NOMO-1 (cell line): ENCODE measurements around the gene CARD11.
"Not testable (repeated sequence)": the region's sequence is repeated elsewhere in the genome, so short reads cannot be mapped to it uniquely, and the experiment has no call there.

Experiments used
- DNase-seq, 2 experiments: peaks; one replicate each; lab custom pipeline; 2025; ENCODE audit not compliant: unreplicated experiment in 2 of 2; lab: John Stamatoyannopoulos, UW

CARD11 gene

GRCh38 chr7:2929321-2930201 lies 114.1 kb downstream of the CARD11 start:
- DNase-seq, result no peak

GRCh38 chr7:2928613-2929311 lies 114.9 kb downstream of the CARD11 start:
- DNase-seq, result no peak

GRCh38 chr7:2928256-2928612 lies 115.4 kb downstream of the CARD11 start:
- DNase-seq, result no peak

- no peak for DNase-seq
Observed at GRCh38 chr7:2927592-2927991, 116.1 kb downstream of the CARD11 start.

GRCh38 chr7:2926896-2927405 lies 116.7 kb downstream of the CARD11 start:
- no peak for DNase-seq

GRCh38 chr7:2926120-2926895 lies 117.4 kb downstream of the CARD11 start:
- DNase-seq, result no peak

- no peak for DNase-seq
Observed at GRCh38 chr7:2924866-2925840, 118.5 kb downstream of the CARD11 start.

- no peak for DNase-seq
Observed at GRCh38 chr7:2923886-2924574, 119.6 kb downstream of the CARD11 start.

- DNase-seq, result no peak
Observed at GRCh38 chr7:2923291-2923781, 120.3 kb downstream of the CARD11 start.

- no peak for DNase-seq
Observed at GRCh38 chr7:2922866-2923265, 120.8 kb downstream of the CARD11 start.

- DNase-seq, result no peak
Observed at GRCh38 chr7:2922348-2922691, 121.3 kb downstream of the CARD11 start.

- DNase-seq, result no peak
Observed at GRCh38 chr7:2921653-2922347, 121.9 kb downstream of the CARD11 start.

GRCh38 chr7:2920956-2921652 lies 122.6 kb downstream of the CARD11 start:
- DNase-seq, result no peak

GRCh38 chr7:2920480-2920879 lies 123.2 kb downstream of the CARD11 start:
- not testable (repeated sequence) for DNase-seq

- DNase-seq, result no peak
Observed at GRCh38 chr7:2920041-2920440, 123.6 kb downstream of the CARD11 start.

GRCh38 chr7:2919256-2919655 lies 124.4 kb downstream of the CARD11 start:
- no peak for DNase-seq

- no peak for DNase-seq
Observed at GRCh38 chr7:2918406-2918805, 125.3 kb downstream of the CARD11 start.

- no peak for DNase-seq
Observed at GRCh38 chr7:2915023-2915422, 128.6 kb downstream of the CARD11 start.
